ENCODE measurements around the gene HAO1. TPM values are rescaled to one million over a fixed set of nuclear protein-coding genes. Genes with fewer than 3 reads are reported as not detected.

The HAO1 gene
- total RNA-seq, 1 experiment from 2014 or later = not detected

- Histone ChIP-seq H2AFZ (no peak overlapping the region), H3K9me3 (ENCODE audit: insufficient read depth, low read depth) (no peaks in the 10 kb centered on the region), H3K27ac (no peak overlapping the region), H3K4me1 (replicated peaks; ENCODE audit: insufficient read depth) (no peaks in the 10 kb centered on the region), H3K27me3 (ENCODE audit: insufficient read depth, low read depth) (no peaks in the 10 kb centered on the region), H3K4me2 (no peak overlapping the region), H3F3A (ENCODE audit: insufficient read depth, low read depth) (no peaks in the 10 kb centered on the region), H3K9me2 (ENCODE audit: insufficient read depth) (no peaks in the 10 kb centered on the region), H3K36me3 (ENCODE audit: low read depth) (no peaks in the 10 kb centered on the region), H3K79me2 (ENCODE audit: low read depth) (no peaks in the 10 kb centered on the region), H4K20me1 (ENCODE audit: insufficient read depth) (no peaks in the 10 kb centered on the region), H3K4me3 (no peak overlapping the region)
- no peak for DNase-seq
- intact Hi-C loops (cut with micrococcal nuclease; ENCODE audit: unreplicated experiment) = loop anchor here (2.0 to 10.0 kb wide), 4 partner anchors 1030 to 1714 kb away; partner anchors contain the start of gene BMP2
- BruUV-seq (replicated peaks) = no TSS peak
- ChIA-PET POLR2A (ENCODE audit: unreplicated experiment) (no interaction called here), CTCF (no interaction called here)
- no peak for TF ChIP-seq EZH2 (IDR thresholded peaks at IDR 0.05; ENCODE audit: low read depth)
- TF ChIP-seq CTCF (conservative IDR thresholded peaks at IDR 0.05) = no peak
Observed at GRCh38 chr20:7858734-7859250, 81.5 kb downstream of the HAO1 start.

GRCh38 chr20:7856756-7857155 is 83.5 kb downstream of the HAO1 start:
- TF ChIP-seq EZH2 (IDR thresholded peaks at IDR 0.05; ENCODE audit: low read depth) (no peak), CTCF (conservative IDR thresholded peaks at IDR 0.05) (no peak)
- ChIA-PET CTCF (no interaction called here), POLR2A (ENCODE audit: unreplicated experiment) (no interaction called here)
- intact Hi-C loops (cut with micrococcal nuclease; ENCODE audit: unreplicated experiment) = loop anchor here (5.0 to 10.0 kb wide), 3 partner anchors 1089 to 1712 kb away; partner anchors contain the start of gene BMP2
- Histone ChIP-seq H3K27ac (no peak overlapping the region), H3K4me2 (no peak overlapping the region), H3K9me3 (ENCODE audit: insufficient read depth, low read depth) (no peaks in the 10 kb centered on the region), H3K4me1 (replicated peaks; ENCODE audit: insufficient read depth) (no peaks in the 10 kb centered on the region), H3K79me2 (ENCODE audit: low read depth) (no peaks in the 10 kb centered on the region), H3K4me3 (no peak overlapping the region), H3K36me3 (ENCODE audit: low read depth) (no peaks in the 10 kb centered on the region), H3K27me3 (ENCODE audit: insufficient read depth, low read depth) (no peaks in the 10 kb centered on the region), H4K20me1 (ENCODE audit: insufficient read depth) (no peaks in the 10 kb centered on the region), H3F3A (ENCODE audit: insufficient read depth, low read depth) (no peaks in the 10 kb centered on the region), H3K9me2 (ENCODE audit: insufficient read depth) (no peaks in the 10 kb centered on the region), H2AFZ (no peak overlapping the region)
- no TSS peak for BruUV-seq (replicated peaks)
- DNase-seq = no peak

- CTCF ChIA-PET = no interaction called here
- BruUV-seq (replicated peaks) = no TSS peak
- POLR2A ChIA-PET (ENCODE audit: unreplicated experiment) = no interaction called here
Observed at GRCh38 chr20:7855545-7855944, 84.7 kb downstream of the HAO1 start.

More at GRCh38 chr20:7855545-7855944, 84.7 kb downstream of the HAO1 start:
- H3K4me3 ChIP-seq = no peak overlapping the region
- DNase-seq = no peak
- H2AFZ ChIP-seq = no peak overlapping the region
- H3F3A ChIP-seq (ENCODE audit: insufficient read depth, low read depth) = no peaks in the 10 kb centered on the region
- intact Hi-C loops (cut with micrococcal nuclease; ENCODE audit: unreplicated experiment) = loop anchor here (5.0 to 10.0 kb wide), 3 partner anchors 1088 to 1711 kb away; partner anchors contain the start of gene BMP2
- H3K9me3 ChIP-seq (ENCODE audit: insufficient read depth, low read depth) = no peaks in the 10 kb centered on the region
- H3K27me3 ChIP-seq (ENCODE audit: insufficient read depth, low read depth) = no peaks in the 10 kb centered on the region
- no peaks in the 10 kb centered on the region for H3K79me2 ChIP-seq (ENCODE audit: low read depth)
- no peaks in the 10 kb centered on the region for H3K9me2 ChIP-seq (ENCODE audit: insufficient read depth)
- H3K4me1 ChIP-seq (replicated peaks; ENCODE audit: insufficient read depth) = no peaks in the 10 kb centered on the region
- TF ChIP-seq CTCF (conservative IDR thresholded peaks at IDR 0.05) (no peak), EZH2 (IDR thresholded peaks at IDR 0.05; ENCODE audit: low read depth) (no peak)
- H3K27ac ChIP-seq = no peak overlapping the region
- no peaks in the 10 kb centered on the region for H4K20me1 ChIP-seq (ENCODE audit: insufficient read depth)
- no peak overlapping the region for H3K4me2 ChIP-seq
- no peaks in the 10 kb centered on the region for H3K36me3 ChIP-seq (ENCODE audit: low read depth)

Measured in PC-9 (cell line).